Panc1 (cell line): ENCODE data around the gene LY6G6D. TPM values are rescaled to one million over a fixed set of nuclear protein-coding genes. Genes with fewer than 3 reads are reported as not detected.

Source experiments
- ATAC-seq: fragments of 200-7000 bp; cut with Tn5 transposase; 2 replicates; pipeline ENCODE4 v1.9.1; 2020; ENCODE audit warnings: mild to moderate bottlenecking, moderate library complexity
- BruUV-seq: library from RNA; stranded (reverse); fragments of 400-500 nt; replicated peaks from 2 replicates; lab custom pipeline; 2021; lab: Mats Ljungman, UMichigan
- CTCF ChIA-PET: fragments of 300-600 bp; sonication (Branson Sonifier 250); formaldehyde crosslinking; loops from one replicate; lab custom pipeline; 2022; ENCODE audit warnings: antibody characterized with exemption; lab: Charles Lee
- POLR2A ChIA-PET: fragments of 300-600 bp; sonication (Branson Sonifier 250); formaldehyde crosslinking; loops from one replicate; lab custom pipeline; 2022; ENCODE audit warnings: antibody characterized with exemption; lab: Charles Lee
- DNase-seq: peaks from one replicate; pipeline ENCODE4 v3.0.0-alpha.2; 2010; ENCODE audit warnings: low read depth, low spot score
- H3K27ac ChIP-seq: 2 replicates; pipeline ENCODE4 v1.5.1; 2011; ENCODE audit warnings: mild to moderate bottlenecking, low read length, inconsistent platforms
- H3K27me3 ChIP-seq: fragments of 200-500 bp; sonication (Bioruptor generic); 2 replicates; pipeline ENCODE4 v1.6.0; 2014; ENCODE audit warnings: low read length, inconsistent platforms; ENCODE audit not compliant: control insufficient read depth, insufficient read depth
- H3K36me3 ChIP-seq: fragments of 200-500 bp; sonication (Bioruptor generic); 2 replicates; pipeline ENCODE4 v1.5.1; 2014; ENCODE audit warnings: inconsistent platforms, mild to moderate bottlenecking, low read length, moderate library complexity; ENCODE audit not compliant: control insufficient read depth, insufficient read depth
- H3K4me1 ChIP-seq: 2 replicates; pipeline ENCODE4 v1.5.1; 2011; ENCODE audit warnings: inconsistent platforms, mild to moderate bottlenecking, low read length, moderate library complexity; ENCODE audit not compliant: control insufficient read depth, insufficient read depth
- H3K4me3 ChIP-seq, 2 experiments: 2 replicates each; pipeline ENCODE4 v1.5.1; 2011 to 2012; ENCODE audit warnings: low read depth in 2 of 2, low read length in 2 of 2, mild to moderate bottlenecking in 2 of 2, inconsistent platforms in 1 of 2, moderate library complexity in 1 of 2
- H3K9me3 ChIP-seq: fragments of 200-500 bp; sonication (Bioruptor generic); 2 replicates; pipeline ENCODE4 v1.5.1; 2014; ENCODE audit warnings: low read depth, mild to moderate bottlenecking, inconsistent platforms, low read length, moderate library complexity; ENCODE audit not compliant: control insufficient read depth, insufficient read depth
- CTCF ChIP-seq: fragments of 450-650 bp; IDR thresholded peaks from 2 replicates; pipeline ENCODE4 v1.5.1; 2017; ENCODE audit warnings: mild to moderate bottlenecking
- POLR2AphosphoS5 ChIP-seq: IDR thresholded peaks from 2 replicates; pipeline ENCODE4 v1.6.1; 2012; ENCODE audit warnings: mild to moderate bottlenecking, low read depth, low read length, moderate library complexity
- REST ChIP-seq, 2 experiments: IDR thresholded peaks; 2 replicates each; pipeline ENCODE4 v1.6.1; 2011 to 2012; ENCODE audit warnings: low read depth in 2 of 2, control low read depth in 1 of 2, low read length in 1 of 2, mild to moderate bottlenecking in 1 of 2, moderate library complexity in 1 of 2; ENCODE audit not compliant: insufficient read depth in 1 of 2
- SIN3A ChIP-seq: IDR thresholded peaks from 2 replicates; pipeline ENCODE4 v1.6.1; 2012; ENCODE audit warnings: low read depth, mild to moderate bottlenecking, low read length, moderate library complexity, borderline replicate concordance; ENCODE audit not compliant: insufficient read depth
- TCF7L2 ChIP-seq: IDR thresholded peaks from 2 replicates; pipeline ENCODE4 v1.6.1; 2011; ENCODE audit warnings: mild to moderate bottlenecking, low read depth, low read length, inconsistent platforms
- in situ Hi-C: cut with HindIII; loops from 2 replicates; pipeline ENCODE4 v1.10.0; 2016; ENCODE audit warnings: low sequenced_read_pairs, low pct_unique_long_range_greater_than_20kb
- intact Hi-C: fragments of 100-400 bp; cut with micrococcal nuclease; formaldehyde crosslinking; loops from one replicate; pipeline ENCODE4 v1.10.0; 2022; ENCODE audit not compliant: unreplicated experiment
- total RNA-seq: library from RNA; stranded (reverse); gene quantifications from one replicate; pipeline ENCODE4 v1.2.1, GENCODE V29; 2021; ENCODE audit not compliant: unreplicated experiment

LY6G6D gene
- total RNA-seq, 1 experiment from 2014 or later, result not detected

- DNase-seq, result no peak
- Histone ChIP-seq H3K4me3 (no peak overlapping the region), H3K27me3 (no peaks in the 10 kb centered on the region), H3K27ac (no peak overlapping the region), H3K36me3 (no peaks in the 10 kb centered on the region), H3K4me1 (no peaks in the 10 kb centered on the region), H3K9me3 (no peaks in the 10 kb centered on the region)
- ChIA-PET CTCF (no interaction called here), POLR2A (no interaction called here)
- intact Hi-C loops (no loop called here), in situ Hi-C loops (no loop called here)
- TF ChIP-seq POLR2AphosphoS5, result no peak
- TF ChIP-seq CTCF, result no peak
- no peak for TF ChIP-seq REST (IDR thresholded peaks at IDR 0.05; ENCODE audit: insufficient read depth in 1 of 2, low read depth in 2 of 2, low read length in 1 of 2)
- no peak for TF ChIP-seq TCF7L2
- no peak for ATAC-seq
- BruUV-seq, result no TSS peak
These were observed 2.5 kb downstream of the LY6G6D start for GRCh38 chr6:31717499-31718222.

- no TSS peak for BruUV-seq
- TF ChIP-seq SIN3A (no peak), TCF7L2 (no peak), REST (IDR thresholded peaks at IDR 0.05; ENCODE audit: insufficient read depth in 1 of 2, low read depth in 2 of 2, low read length in 1 of 2) (no peak), CTCF (no peak), POLR2AphosphoS5 (no peak)
- Histone ChIP-seq H3K9me3 (no peaks in the 10 kb centered on the region), H3K36me3 (no peaks in the 10 kb centered on the region), H3K27ac (no peak overlapping the region), H3K27me3 (no peaks in the 10 kb centered on the region), H3K4me3 (no peak overlapping the region), H3K4me1 (no peaks in the 10 kb centered on the region)
- POLR2A ChIA-PET, result no interaction called here
- in situ Hi-C loops, result no loop called here
- no peak for DNase-seq
- intact Hi-C loops, result no loop called here
- CTCF ChIA-PET, result no interaction called here
- ATAC-seq, result no peak
These were observed 3.1 kb downstream of the LY6G6D start for GRCh38 chr6:31718265-31718664.
